ENCODE data around the gene ZSCAN29.

GRCh38 chr15:43414196-43414595 lies 43.4 kb upstream of the ZSCAN29 start:
- TF ChIP-seq ZNF609 (CRISPR knock-in tag; IDR thresholded peaks at IDR 0.05; ENCODE audit: borderline replicate concordance), result no peak
- no peak for TF ChIP-seq ZNF569 (CRISPR knock-in tag; IDR thresholded peaks at IDR 0.05; ENCODE audit: borderline replicate concordance)
- TF ChIP-seq NFKB2 (CRISPR knock-in tag; IDR thresholded peaks at IDR 0.05; ENCODE audit: borderline replicate concordance), result no peak
- no peak for TF ChIP-seq ARNTL (CRISPR knock-in tag; IDR thresholded peaks at IDR 0.05)
- no peak for TF ChIP-seq POLR2A (IDR thresholded peaks at IDR 0.05; ENCODE audit: insufficient read depth in 1 of 2, low read depth in 2 of 2, low read length in 2 of 2)
- TF ChIP-seq ZNF292 (CRISPR knock-in tag; IDR thresholded peaks at IDR 0.05; ENCODE audit: borderline replicate concordance, low read depth), result no peak
- no peak for TF ChIP-seq TAF1 (CRISPR knock-in tag; IDR thresholded peaks at IDR 0.05)
- TF ChIP-seq EP300 (IDR thresholded peaks at IDR 0.05; ENCODE audit: low read depth in 2 of 2, low read length in 2 of 2), result no peak
- no peak for TF ChIP-seq EP300 (CRISPR knock-in tag; IDR thresholded peaks at IDR 0.05; ENCODE audit: borderline replicate concordance)
- TF ChIP-seq HMGA1 (CRISPR knock-in tag; conservative IDR thresholded peaks at IDR 0.05), result no peak

Measured in HepG2 (cell line).